Measurements from ENCODE around the gene MUC6. TPM values are rescaled to one million over a fixed set of nuclear protein-coding genes. Genes with fewer than 3 reads are reported as not detected.

MUC6 gene
- total RNA-seq, 1 donor from 2014 or later = not detected

- Mint-ChIP-seq H3K4me1 (ENCODE audit: unreplicated experiment) (no peaks in the 10 kb centered on the region), H3K36me3 (ENCODE audit: unreplicated experiment) (peaks cover 32% of the 10 kb centered on the region), H3K9me3 (ENCODE audit: unreplicated experiment) (no peaks in the 10 kb centered on the region), H3K27ac (ENCODE audit: unreplicated experiment) (no peak overlapping the region), H3K27me3 (ENCODE audit: unreplicated experiment) (no peaks in the 10 kb centered on the region), H3K4me3 (ENCODE audit: unreplicated experiment) (no peak overlapping the region)
- TF ChIP-seq, protein P1, sequence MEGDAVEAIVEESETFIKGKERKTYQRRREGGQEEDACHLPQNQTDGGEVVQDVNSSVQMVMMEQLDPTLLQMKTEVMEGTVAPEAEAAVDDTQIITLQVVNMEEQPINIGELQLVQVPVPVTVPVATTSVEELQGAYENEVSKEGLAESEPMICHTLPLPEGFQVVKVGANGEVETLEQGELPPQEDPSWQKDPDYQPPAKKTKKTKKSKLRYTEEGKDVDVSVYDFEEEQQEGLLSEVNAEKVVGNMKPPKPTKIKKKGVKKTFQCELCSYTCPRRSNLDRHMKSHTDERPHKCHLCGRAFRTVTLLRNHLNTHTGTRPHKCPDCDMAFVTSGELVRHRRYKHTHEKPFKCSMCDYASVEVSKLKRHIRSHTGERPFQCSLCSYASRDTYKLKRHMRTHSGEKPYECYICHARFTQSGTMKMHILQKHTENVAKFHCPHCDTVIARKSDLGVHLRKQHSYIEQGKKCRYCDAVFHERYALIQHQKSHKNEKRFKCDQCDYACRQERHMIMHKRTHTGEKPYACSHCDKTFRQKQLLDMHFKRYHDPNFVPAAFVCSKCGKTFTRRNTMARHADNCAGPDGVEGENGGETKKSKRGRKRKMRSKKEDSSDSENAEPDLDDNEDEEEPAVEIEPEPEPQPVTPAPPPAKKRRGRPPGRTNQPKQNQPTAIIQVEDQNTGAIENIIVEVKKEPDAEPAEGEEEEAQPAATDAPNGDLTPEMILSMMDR (IDR thresholded peaks at IDR 0.05) = no peak
- no peak for DNase-seq (ENCODE audit: extremely low spot score, unreplicated experiment)
These were observed 26.5 kb downstream of the MUC6 start for GRCh38 chr11:1009991-1010390.

GRCh38 chr11:1009371-1009770 lies 27.1 kb downstream of the MUC6 start:
- Mint-ChIP-seq H3K36me3 (ENCODE audit: unreplicated experiment) (peaks cover 36% of the 10 kb centered on the region), H3K4me3 (ENCODE audit: unreplicated experiment) (no peak overlapping the region)

GRCh38 chr11:1008803-1009145 lies 27.7 kb downstream of the MUC6 start:
- Mint-ChIP-seq H3K4me3 (ENCODE audit: unreplicated experiment) (no peak overlapping the region), H3K36me3 (ENCODE audit: unreplicated experiment) (peaks cover 36% of the 10 kb centered on the region), H3K9me3 (ENCODE audit: unreplicated experiment) (no peaks in the 10 kb centered on the region), H3K27ac (ENCODE audit: unreplicated experiment) (no peak overlapping the region), H3K4me1 (ENCODE audit: unreplicated experiment) (no peaks in the 10 kb centered on the region), H3K27me3 (ENCODE audit: unreplicated experiment) (no peaks in the 10 kb centered on the region)
- no peak for DNase-seq (ENCODE audit: extremely low spot score, unreplicated experiment)
- TF ChIP-seq, protein P1 (IDR thresholded peaks at IDR 0.05) = no peak

More at GRCh38 chr11:1009371-1009770, 27.1 kb downstream of the MUC6 start:
- no peaks in the 10 kb centered on the region for H3K4me1 Mint-ChIP-seq (ENCODE audit: unreplicated experiment)
- no peaks in the 10 kb centered on the region for H3K27me3 Mint-ChIP-seq (ENCODE audit: unreplicated experiment)
- H3K27ac Mint-ChIP-seq (ENCODE audit: unreplicated experiment) = no peak overlapping the region
- TF ChIP-seq, protein P1 (IDR thresholded peaks at IDR 0.05) = no peak
- DNase-seq (ENCODE audit: extremely low spot score, unreplicated experiment) = no peak
- H3K9me3 Mint-ChIP-seq (ENCODE audit: unreplicated experiment) = no peaks in the 10 kb centered on the region

DNA sequence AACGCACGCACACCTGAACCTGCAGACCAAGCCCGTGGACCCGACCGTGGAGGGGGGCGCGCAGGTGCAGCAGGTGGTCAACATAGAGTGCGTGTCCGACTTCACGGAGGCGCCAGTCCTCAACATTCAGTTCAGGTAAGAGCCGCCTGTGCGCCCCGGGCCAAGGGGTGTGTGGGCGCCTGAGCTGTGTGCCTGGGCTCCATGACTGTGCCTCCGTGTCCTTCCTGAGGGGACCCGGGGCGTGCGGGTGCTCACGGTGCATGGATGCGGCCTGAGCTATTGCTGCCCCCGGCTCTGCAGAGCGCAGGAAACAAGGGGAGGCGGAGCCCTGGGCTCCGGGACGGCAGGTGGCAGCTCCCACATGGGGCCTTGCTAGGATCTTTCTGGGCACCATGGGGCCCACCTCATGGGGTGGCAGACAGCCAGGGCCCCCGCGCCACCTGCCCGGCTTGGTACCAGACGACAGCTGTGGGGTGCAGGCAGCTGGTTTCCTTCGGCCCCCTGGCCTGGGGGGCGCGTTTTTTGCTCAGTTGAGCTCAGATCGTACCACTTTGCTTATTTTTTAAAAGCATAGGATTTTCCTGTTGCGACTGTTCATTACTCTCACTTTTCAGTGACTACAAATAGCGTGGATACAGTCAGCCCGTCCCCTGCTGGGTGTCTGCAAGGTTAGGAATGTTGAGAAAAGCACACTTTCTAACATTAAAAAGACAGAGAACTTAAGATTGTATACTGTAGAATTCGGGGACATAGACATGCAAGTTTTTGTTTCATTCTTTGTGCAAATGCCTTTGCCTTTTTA lies 28.3 kb downstream of the MUC6 start:
- Mint-ChIP-seq H3K36me3 (ENCODE audit: unreplicated experiment) (peaks cover 40% of the 10 kb centered on the region), H3K9me3 (ENCODE audit: unreplicated experiment) (no peaks in the 10 kb centered on the region), H3K27ac (ENCODE audit: unreplicated experiment) (no peak overlapping the region), H3K27me3 (ENCODE audit: unreplicated experiment) (no peaks in the 10 kb centered on the region), H3K4me1 (ENCODE audit: unreplicated experiment) (no peaks in the 10 kb centered on the region), H3K4me3 (ENCODE audit: unreplicated experiment) (no peak overlapping the region)
- TF ChIP-seq, protein P1 (IDR thresholded peaks at IDR 0.05) = no peak
- no peak for DNase-seq (ENCODE audit: extremely low spot score, unreplicated experiment)

GRCh38 chr11:1007279-1007678 lies 29.2 kb downstream of the MUC6 start:
- TF ChIP-seq, protein P1 (IDR thresholded peaks at IDR 0.05) = no peak
- no peak for DNase-seq (ENCODE audit: extremely low spot score, unreplicated experiment)
- no peak overlapping the region for H3K27ac Mint-ChIP-seq (ENCODE audit: unreplicated experiment)
- H3K36me3 Mint-ChIP-seq (ENCODE audit: unreplicated experiment) = peaks cover 41% of the 10 kb centered on the region
- no peaks in the 10 kb centered on the region for H3K4me1 Mint-ChIP-seq (ENCODE audit: unreplicated experiment)
- no peak overlapping the region for H3K4me3 Mint-ChIP-seq (ENCODE audit: unreplicated experiment)
- H3K27me3 Mint-ChIP-seq (ENCODE audit: unreplicated experiment) = no peaks in the 10 kb centered on the region
- no peaks in the 10 kb centered on the region for H3K9me3 Mint-ChIP-seq (ENCODE audit: unreplicated experiment)

Measured in osteocyte (in vitro differentiated cells).